Measurements from ENCODE around the gene MYBBP1A.

Gene MYBBP1A

DNA sequence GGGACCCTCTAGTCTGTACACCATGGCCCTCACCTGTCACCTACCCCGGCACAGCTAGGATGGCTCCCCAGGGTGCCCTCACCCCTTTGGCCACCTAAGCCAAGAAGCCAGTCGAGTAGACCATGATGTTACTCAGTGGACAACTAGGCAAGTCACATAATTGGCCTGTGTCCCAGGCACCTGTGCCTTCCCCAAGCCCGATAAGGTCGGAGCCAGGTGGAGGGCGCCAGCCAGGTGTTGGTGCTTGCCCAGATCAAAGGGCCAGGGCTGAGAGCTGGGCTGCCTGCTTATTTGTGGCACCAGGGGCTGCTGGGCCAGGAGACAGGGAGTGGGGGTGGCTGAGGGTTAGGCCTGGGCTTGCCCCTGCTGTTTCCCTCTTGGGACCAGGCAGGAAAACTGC, 39.7 kb downstream of the MYBBP1A start:
- no peak for DNase-seq

DNA sequence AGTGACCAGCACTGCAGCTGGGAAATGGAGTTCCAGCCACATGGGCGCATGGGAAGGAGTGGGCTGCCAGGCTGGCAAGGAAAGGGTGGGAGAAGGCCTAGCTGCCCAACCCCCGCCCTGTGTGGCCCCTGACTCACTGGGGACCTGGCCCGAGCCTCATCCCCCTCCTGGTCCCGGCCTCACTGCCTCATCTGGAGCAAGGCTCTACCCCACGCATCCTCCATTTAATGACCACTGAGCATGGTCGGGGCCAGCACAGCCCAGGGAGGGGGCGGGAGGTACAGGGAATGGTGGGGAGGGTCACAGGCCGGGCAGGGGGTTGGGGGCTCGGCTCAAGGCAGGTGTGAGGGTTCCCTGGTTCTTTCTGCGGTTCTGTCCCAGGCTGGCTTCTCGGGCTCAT, 40.4 kb downstream of the MYBBP1A start:
- no peak for DNase-seq

DNA sequence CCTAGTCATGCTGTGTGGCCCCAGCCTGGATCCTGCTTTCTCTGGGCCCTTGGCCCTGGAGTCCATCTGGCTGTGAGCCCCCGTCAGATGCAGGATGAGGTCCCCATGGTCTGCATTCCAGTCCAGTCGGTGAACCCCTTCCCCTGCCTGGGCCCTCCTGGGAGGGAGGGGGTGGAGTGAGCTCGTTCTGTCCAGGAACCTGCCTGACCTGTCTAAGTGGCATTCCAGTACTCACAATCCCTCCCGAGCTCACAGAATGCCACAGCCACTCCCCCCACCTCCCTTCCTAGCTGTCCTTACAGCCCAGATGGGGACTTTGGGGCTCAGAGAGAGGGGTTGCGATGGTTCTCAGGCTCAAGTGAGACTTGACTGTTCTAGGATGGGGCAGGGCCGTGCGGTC, 41.0 kb downstream of the MYBBP1A start:
- no peak for DNase-seq

DNA sequence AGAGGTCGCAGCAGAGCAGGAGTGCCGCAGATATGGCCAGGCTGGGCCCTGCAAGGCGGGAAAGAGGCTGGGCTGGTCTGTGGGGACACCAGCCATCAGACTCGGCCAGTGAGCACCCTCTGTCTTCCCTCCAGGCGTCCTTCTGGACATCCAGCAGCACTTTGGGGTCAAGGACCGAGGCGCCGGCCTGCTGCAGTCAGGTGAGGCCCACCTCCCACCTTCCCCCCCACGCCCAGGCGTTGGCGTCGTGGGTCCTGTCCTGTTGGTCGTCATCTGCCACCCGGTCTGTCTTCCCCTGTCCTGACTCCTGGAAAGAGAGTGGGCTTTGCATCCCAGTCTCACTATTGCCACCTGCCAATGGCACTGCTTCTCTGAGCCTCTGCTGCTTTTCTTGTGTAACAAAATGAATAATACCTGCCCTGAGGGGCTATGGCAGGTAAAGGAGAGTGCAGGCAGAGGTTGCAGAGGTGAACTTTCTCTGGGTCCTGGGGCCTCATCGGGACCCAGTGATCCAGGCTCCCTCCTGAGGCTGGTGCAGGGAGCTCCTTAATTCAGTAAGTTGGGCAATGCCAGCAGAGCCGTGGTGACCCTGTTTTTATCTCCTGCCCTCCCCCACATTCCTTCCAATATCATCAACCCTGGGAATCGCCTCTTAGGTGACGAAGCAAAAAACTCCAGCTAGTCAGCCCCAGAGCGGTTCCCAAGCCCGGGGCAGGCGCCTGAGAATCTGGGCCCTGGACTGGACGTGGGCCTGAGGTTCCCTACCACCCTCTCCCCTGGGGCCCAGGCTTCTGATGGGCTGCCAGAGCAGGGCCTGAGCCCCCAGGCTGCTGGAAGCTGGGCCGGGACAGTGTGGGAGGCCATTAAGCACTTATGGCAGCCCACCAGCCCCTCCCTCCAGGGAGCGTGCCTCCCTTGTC, 41.8 kb downstream of the MYBBP1A start:
- DNase-seq: no peak

DNA sequence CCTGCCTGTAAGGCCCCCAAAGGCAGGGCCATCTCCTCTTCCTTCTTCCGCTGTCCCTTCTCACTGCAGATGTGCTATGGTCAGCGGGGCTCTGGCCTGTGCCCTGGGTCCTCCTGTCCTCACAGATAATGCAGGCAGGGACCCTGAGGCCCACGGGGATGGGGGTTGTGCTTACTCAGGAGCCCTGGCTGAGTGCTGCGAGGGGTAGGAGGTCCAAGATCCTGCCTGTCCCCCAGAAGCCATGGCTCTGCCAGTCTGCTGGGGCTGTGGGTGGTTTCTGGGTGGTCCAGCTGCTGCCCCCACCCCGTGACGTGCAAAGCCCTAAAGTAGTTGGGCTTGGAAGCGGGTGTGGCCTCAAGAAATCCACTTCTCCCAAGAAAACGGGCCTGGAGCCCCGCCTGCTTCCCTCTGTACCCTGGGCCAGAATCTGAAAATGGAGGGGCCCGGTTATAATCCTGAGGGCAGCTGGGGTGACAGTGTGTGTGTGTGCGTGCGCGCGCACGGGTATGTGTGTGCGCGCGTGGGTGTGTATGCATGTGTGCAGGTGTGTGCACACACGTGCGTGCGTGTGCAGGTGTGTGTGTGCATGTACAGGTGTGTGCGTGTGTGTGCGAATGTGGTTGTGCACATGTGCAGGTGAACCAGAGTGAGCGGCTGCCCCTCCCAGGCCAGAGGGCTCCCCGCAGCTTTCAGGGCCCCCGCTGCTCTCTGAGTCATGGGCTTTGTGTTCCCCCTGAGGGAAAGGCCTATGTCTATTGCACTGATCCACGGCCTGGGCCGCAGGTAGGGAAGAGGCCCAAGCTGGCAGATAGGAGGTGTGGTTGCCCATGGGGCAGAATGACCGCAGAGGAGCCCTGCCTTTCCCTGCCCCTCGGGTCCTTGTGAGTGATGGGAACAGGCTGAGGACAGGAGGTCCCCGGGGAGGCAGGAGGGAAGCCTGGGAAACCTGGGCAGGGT, 42.8 kb downstream of the MYBBP1A start:
- no peak for DNase-seq

DNA sequence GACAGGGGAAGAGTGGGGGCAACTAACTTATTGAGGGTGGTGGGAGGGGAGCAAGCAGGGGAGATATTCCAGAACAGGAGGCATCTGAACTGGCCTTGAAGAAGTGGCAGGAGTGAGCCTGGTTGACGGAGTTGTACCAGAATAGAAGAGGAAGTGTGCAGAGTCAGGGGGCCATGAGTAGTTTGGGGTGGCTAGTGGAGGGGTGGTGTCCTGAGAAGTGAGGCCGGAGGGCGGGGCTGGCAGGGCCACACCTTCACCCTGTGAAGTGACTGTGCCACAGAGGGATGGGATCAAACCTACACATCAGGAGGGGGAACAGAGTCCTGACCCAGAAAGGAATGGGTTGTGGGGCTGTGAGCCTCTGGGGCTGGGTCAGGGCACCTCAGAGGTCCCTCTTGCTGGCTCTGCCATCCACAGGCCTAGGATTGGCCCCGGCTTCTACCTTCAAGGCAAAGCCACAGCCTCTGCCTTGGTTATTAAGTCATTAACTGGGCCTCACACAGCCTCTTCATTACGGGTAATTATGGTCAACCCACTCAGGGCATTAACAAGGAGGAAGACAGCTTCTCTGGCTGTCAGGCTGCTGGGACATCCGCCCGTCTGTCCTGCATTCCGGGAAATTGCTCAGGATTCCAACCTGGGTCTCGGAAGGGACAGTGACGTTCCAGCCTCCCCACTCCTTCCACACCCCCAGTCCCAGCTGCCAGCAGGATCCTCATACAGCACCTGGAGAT, 43.8 kb downstream of the MYBBP1A start:
- no peak for DNase-seq

DNA sequence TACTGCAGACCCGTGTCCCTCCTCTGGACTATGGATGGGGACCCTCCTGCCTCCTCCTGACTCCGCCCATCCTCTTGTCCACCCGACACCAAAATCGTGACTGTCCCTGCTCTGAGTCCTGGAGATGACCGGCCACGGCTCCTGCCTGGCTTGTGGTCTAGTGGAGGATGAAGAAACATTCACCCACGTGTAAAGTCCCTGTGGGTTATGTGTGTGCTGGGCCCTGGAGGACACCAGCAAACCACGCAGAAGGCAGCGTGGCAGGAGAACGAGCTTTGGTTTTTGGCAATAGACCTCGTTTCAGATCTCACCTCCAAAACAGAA, 44.6 kb downstream of the MYBBP1A start:
- no peak for DNase-seq

DNA sequence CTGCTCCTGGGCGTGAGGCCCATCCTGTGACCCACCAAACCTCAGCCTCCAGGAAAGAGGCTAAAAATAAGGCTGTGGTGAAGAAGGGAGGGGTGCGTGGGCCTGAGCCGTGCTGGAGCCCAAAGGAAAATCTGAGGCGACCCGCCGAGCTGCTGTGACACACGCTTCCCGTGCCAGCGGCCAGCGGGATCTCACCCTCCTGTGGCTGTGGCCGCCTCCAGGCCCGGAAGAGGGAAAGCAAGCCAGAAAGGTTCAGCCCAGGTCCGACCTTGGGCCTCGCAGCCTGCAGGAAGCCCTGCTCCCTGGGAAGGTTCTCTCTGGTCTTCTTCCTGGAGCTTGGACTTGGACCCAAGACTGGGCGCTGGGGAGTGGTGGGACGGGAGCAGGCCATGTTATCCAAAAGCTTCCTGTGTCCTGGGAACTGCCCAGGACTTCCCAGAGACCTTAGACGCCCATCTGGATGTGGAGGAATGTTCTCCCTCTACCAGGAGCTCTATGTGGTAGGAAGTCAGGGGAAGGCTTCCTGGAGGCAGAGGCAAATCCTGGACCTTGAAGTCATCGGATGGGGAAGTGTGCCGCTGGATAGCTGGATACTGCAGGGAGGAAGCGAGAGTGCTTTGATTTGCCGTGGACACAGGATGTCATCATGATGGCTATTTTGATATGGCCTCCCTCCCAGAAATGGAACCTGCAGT, 45.1 kb downstream of the MYBBP1A start:
- no peak for DNase-seq

DNA sequence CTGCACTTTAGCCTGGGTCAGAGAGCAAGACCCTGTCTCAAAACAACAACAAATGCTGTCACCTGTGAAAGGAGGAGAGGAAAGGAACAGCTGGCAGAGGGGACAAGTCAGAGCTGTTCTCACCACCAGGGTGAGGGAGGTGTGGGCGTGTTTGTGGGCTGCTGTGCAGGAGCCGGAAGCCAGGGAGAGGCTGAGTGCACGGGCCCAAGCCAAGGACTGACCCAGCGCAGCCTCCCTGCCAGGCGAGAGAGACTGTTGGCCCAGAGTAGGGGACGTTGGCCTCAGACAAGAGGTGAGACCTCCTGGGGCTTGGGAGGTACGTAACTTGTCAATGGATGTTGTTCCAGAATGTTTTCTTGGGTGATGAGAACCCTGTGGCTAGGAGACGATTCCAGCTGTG, 45.8 kb downstream of the MYBBP1A start:
- DNase-seq: no peak

DNA sequence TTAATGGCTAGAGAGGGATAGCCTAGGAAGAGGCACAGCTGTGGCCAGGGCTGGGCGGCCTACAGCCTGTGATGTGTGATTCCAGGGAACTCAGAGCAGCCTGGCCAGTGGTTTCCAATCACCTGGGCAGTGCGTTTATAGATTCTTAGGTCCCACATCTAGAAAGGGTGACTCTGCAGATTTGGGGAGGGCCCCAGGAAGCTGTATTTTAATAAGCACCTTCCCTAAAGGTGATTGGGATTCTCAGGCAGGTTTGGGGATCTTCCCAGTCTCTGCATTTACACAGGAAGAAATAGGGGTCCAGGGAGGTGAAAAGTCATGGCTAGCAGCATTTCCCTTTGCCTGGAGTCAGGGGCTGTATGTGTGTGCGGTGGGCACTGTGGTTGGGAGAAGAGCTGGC, 47.0 kb downstream of the MYBBP1A start:
- DNase-seq: no peak

DNA sequence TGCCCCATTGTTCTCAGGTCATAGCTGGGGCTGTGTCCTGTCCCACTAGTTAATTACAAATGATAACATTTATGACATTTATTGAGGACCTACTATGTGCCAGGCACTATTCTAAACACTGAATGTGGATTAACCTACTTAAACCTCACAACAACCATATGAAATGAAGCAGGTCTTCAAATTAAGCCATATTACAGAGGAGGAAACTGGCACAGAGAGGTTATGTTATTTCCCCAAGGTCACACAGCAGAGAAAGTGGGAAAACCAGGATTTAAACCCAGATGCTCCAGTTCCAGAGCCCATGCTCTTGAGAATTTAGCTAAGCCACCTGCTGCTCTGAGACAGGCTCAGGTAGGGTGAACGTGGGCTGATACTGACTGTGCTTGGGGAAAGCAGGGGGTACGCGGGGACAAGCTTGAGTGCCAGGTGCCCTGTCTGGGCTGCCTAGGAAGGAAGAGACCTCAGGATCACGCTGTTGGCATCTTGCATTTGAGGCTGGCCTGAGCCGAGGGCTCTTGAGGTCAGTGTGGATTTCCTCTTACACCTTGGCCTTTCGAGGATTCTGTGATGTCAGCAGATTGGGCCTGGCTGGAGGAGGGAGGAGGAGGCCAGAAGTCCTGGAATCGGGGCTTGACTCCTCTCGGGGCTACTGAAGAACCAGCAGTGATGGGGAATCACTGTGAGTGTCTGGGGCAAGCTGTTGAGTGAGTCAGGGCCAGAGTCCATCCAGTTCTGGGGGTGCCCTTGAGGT, 47.6 kb downstream of the MYBBP1A start:
- DNase-seq: no peak

DNA sequence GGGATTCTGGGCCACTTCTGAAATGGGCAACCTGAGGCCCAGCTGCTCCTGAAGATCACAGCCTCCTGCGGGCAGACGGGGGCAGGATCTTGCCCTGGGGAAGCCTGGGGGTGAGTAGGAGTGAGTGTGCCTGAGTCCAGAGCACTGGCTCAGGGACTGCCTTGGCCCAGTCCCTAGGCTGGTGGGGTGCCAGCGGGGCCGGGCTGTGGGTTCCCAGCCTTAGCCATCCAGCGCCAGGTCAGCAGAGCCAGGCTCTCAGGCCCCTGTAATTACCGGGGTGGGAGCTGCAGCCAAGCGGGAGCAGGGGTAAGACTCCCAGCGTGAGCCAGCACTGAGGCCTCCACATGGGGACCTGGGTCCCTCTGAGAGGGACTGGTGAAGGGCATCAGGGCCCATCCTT, 48.3 kb downstream of the MYBBP1A start:
- no peak for DNase-seq

DNA sequence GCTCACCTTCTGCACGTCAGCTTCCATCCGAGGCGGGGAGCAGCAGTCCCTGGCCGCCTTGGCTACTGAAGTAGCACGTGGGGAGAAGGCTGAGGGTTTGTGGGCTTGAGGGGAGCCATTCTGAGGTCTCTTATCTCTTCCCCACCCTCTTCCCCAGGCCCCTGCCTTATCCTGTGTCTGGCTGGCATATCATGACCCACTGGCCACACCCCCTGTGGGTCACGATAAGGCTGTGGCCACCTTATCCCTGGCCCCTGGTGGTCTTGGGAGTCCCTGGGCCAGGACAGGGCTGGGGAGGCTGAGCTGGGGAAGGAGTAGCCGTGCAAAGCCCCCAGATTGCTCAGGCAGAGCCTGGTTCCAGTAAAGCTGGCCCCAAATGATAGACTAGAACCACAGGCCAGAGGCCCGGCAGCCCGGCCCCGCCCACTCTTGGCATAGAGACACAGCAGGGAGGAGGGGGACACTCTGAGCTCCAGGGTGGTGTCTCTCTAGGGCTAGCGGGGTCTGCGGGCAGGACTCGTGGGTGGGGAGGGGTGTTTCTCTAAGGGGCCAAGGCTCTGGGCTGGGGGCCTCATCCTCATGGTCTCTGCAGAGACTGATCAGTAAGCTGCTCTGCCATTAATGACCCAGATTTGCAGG, 48.9 kb downstream of the MYBBP1A start:
- DNase-seq: peak; percentile 93

DNA sequence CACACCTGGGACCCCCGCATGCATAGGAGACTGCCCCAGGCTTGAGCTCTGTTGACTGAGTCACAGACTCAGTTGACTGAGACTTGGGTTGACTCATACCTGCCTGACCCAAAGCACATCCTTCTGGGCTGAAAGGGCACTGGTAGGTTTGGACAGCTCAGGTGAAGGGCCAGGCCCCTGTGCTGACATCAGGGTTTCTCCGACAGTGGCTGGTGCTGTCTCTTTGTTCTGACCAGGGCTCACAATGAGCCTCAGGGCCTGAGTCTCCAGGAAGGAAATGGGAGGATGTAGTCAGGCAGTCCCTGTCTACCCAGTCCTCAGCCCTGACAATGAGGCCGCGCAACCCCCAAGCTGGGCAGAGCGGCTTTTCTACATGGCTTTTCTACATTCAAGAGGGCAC, 50.0 kb downstream of the MYBBP1A start:
- DNase-seq: no peak

DNA sequence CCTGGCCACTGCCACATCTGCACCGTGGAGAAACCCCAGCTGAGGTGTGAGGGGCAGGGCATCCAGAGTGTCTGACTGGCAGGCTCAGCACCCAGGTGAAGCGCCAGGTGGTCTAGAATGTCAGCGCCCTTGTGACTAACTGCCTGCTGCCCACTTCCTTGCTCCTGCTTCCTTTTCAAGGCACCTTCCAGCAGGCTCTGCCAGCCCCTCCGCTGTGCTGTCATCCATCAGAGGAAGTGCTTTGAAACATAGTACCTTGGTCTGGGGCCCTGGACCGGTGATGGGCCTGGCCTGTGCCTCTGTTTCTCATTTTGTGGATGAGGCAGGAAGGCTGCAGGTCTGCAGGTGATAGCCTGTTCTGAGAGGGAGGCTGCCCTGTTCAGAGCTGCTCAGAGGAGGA, 51.0 kb downstream of the MYBBP1A start:
- DNase-seq: no peak

DNA sequence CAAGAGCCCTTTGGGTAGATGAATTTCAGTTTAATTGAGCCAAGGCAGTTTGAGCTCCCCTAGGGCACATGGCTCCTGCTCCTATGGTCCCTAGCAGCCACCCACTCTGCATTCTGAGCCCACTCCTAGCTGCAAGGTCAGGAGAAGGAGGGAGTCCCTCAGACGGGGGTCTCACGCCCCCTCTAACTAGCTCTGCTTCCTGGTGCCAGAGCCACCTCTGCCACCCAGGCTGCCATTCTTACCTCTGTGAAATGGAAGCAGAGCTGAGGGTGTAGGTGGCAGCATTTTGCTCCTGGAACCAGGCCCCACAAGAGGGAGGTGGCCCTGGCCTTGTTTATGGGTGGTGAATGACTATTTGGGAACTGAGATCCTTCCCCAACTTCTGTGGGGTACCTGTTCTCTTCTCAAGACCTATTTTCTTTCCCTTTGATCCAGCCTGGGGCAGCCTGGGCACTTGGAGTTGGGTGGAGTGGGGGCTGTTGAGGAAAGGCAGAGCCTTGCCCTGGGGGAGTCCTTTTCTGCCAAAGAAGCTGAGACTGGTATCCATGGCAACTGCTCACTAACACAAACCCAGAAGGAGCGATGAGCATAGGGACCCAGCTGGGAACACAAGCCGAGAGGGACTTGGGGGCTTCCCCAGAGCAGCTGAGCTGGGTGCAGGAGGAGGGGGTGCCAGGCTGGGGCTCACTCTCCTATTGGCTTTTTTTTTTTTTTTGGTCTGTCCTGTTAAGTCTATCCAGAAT, 51.7 kb downstream of the MYBBP1A start:
- DNase-seq: no peak

DNA sequence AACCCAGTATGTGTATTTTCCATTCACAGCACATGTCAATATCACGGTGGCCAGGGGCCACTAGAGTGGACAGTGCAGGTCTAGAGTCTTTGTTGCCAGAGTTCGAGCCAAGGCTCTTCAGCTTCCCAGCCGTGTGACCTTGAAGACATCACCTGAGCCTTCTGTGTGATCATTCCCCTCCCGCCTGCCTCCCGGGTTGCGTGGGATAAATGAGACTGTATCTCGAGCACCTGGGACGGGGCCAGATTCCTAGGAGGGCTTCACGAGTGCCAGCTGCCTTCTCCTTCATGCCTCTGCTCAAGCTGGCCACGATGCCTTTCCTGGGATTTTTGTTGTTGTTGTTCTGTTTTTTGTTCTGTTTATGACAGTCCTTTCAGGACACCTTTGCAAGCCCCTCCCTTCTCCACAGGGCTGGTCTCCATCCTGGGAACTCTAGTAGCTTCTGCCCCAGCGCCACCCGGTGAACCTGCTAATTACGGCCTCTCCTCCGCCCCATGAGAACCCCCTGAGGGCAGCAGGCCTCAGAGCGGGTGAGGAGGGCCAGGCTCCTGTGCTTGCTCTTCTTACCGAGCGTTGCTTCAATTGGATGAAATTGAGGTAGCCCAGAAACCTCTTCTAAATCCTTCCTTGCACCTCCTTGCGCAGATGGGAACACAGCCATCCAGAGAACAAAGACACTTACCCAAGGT, 52.6 kb downstream of the MYBBP1A start:
- DNase-seq: no peak

DNA sequence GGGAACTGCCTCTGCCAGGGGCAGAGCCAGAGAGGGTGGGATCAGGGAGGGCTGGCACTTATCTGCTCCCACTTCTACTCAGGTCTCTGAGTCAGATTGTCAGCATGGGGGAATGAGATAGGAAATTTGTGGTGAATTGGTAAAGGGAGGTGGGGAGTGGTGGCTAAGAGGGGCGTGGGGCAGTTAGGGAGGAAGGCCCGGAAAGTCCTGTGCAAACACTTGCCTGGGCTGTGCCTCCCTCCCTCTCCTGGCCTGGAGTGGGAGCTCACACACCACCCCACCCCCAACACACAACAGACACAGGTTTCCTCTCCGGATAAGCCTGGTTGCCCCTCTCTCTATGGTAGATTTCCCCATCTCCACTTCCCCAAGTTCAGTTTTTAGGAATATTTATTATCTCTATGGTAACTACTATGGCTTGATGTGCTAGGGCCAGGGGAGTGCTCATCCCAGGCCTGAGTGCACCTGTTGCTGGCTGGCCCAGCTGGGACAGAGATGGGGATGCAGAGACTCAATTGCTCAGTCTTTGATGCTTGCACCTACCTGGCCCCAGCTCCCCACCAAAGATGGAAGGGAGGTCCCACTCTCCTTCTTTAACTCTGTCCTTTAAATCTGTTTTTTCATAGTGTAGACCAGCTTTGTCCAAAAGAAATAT, 53.8 kb downstream of the MYBBP1A start:
- peak; percentile 83 for DNase-seq

DNA sequence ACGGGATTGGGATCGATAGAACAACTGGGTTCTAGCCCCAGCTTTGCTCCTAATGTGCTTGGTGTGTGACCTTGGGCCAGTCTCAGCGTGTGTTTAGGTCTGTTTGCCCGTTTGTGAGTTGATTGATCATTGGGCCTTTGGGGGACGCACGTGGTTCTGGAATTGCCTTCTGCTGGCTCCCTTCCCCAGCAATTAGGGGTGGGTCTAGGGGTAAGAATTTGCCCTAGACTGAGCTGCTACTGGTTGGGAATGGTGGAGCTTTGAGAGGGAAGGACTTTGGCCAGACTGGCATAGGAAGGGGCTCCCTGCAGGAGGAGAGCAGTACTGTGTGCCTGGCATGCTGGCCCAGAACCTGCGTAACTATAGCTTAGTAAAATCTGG, 55.0 kb downstream of the MYBBP1A start:
- DNase-seq: no peak

Measured in hematopoietic multipotent progenitor cell treated with erythropoietin and hydrocortisone succinate and interleukin-3 and kit ligand, for 6 days (in vitro differentiated cells).